SU-DHL-6 (cell line): ENCODE results near the gene AIG1.

Experiments used
- H2AFZ ChIP-seq: fragments of 200-600 bp; sonication (generic); 2 replicates; pipeline ENCODE4 v1.6.1; 2014; ENCODE audit warnings: low read depth, mild to moderate bottlenecking, moderate library complexity, mixed read lengths, antibody characterized with exemption, low read length; ENCODE audit not compliant: severe bottlenecking
- H3F3A ChIP-seq: fragments of 200-600 bp; shearing (Covaris generic); 2 replicates; pipeline ENCODE4 v1.6.0; 2016; ENCODE audit warnings: antibody characterized with exemption, mild to moderate bottlenecking; ENCODE audit not compliant: insufficient read depth
- H3K27ac ChIP-seq: fragments of 200-600 bp; sonication (generic); 2 replicates; pipeline ENCODE4 v1.5.1; 2016; ENCODE audit warnings: low read depth, mild to moderate bottlenecking, low read length, moderate library complexity, mixed read lengths
- H3K27me3 ChIP-seq: fragments of 200-600 bp; sonication (generic), shearing (Covaris generic); 2 replicates; pipeline ENCODE4 v1.6.0; 2014; ENCODE audit warnings: mild to moderate bottlenecking, low read length
- H3K36me3 ChIP-seq: fragments of 200-600 bp; sonication (generic); 2 replicates; pipeline ENCODE4 v1.6.1; 2014; ENCODE audit warnings: mild to moderate bottlenecking, low read length, mixed read lengths
- H3K4me2 ChIP-seq: fragments of 300-600, 200-600 bp; shearing (Covaris generic), sonication (generic); 2 replicates; pipeline ENCODE4 v1.6.0; 2014; ENCODE audit warnings: low read length, low read depth, mild to moderate bottlenecking; ENCODE audit not compliant: poor library complexity, severe bottlenecking
- H3K4me3 ChIP-seq: fragments of 200-600 bp; sonication (generic); 2 replicates; pipeline ENCODE4 v1.5.1; 2014; ENCODE audit warnings: antibody characterized with exemption, low read length, mild to moderate bottlenecking, mixed read lengths; ENCODE audit not compliant: insufficient read depth, poor library complexity, severe bottlenecking
- H3K79me2 ChIP-seq: fragments of 200-600 bp; sonication (generic); 2 replicates; pipeline ENCODE4 v1.6.1; 2014; ENCODE audit warnings: mild to moderate bottlenecking, low read length, moderate library complexity; ENCODE audit not compliant: insufficient read depth
- H3K9ac ChIP-seq: fragments of 200-600 bp; sonication (generic); 2 replicates; pipeline ENCODE4 v1.7.0; 2014; ENCODE audit warnings: mild to moderate bottlenecking, low read length
- H3K9me2 ChIP-seq: fragments of 200-600 bp; sonication (generic); replicated peaks from 2 replicates; pipeline ENCODE4 v1.6.1; 2014; ENCODE audit warnings: low read length; ENCODE audit not compliant: insufficient read depth
- H3K9me3 ChIP-seq: fragments of 200-600 bp; sonication (generic); 2 replicates; pipeline ENCODE4 v1.6.1; 2014; ENCODE audit warnings: low read length, mixed read lengths; ENCODE audit not compliant: insufficient read depth
- H4K20me1 ChIP-seq: fragments of 200-600 bp; sonication (generic); 2 replicates; pipeline ENCODE4 v1.6.1; 2014; ENCODE audit warnings: low read depth, mild to moderate bottlenecking, antibody characterized with exemption, low read length, moderate library complexity, mixed read lengths
- EZH2phosphoT487 ChIP-seq: fragments of 200-600 bp; sonication (generic), shearing (Covaris generic); conservative IDR thresholded peaks from 2 replicates; pipeline ENCODE4 v1.6.1; 2018; ENCODE audit warnings: mild to moderate bottlenecking, antibody characterized with exemption, low read length, moderate library complexity, mixed read lengths
- TF ChIP-seq, protein P1 (sequence below): fragments of 200-600 bp; sonication (generic); IDR thresholded peaks from one replicate; pipeline ENCODE4 v1.5.1; 2017; ENCODE audit warnings: antibody characterized with exemption, mild to moderate bottlenecking, low read length, moderate library complexity; ENCODE audit not compliant: insufficient read depth, poor library complexity, severe bottlenecking

AIG1 gene

DNA sequence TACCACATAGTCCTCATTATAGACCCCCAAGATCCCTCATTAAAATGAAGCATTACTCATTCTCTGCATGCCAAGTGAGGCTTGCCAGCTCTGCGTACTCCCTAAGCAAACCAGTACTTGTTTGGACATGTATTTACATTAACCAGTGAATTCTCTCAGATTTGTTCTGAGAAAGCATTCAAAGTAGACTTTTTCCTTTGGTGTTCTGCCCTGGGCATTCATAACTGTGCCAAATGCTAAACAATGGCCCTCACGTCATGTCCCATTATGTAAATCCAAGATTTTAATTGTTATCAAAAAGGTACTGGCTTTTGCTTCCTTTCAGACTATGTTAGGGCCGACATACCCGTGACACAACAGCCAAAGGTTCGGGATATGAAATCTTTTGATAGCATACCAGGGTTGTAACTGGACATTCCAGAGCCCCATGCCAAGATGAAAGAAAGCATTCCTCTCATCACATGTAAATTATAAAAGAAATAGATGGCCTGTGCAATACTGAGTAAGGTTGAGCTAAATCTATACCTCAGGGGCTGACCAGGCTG, 225.6 kb downstream of the AIG1 start:
- no peaks in the 10 kb centered on the region for H3K9me2 ChIP-seq
- no peaks in the 10 kb centered on the region for H3K36me3 ChIP-seq
- H3K4me2 ChIP-seq = no peak overlapping the region
- no peak overlapping the region for H2AFZ ChIP-seq
- no peaks in the 10 kb centered on the region for H4K20me1 ChIP-seq
- H3K9ac ChIP-seq = no peak overlapping the region
- H3K79me2 ChIP-seq = no peaks in the 10 kb centered on the region
- H3K4me3 ChIP-seq = no peak overlapping the region
- no peak for TF ChIP-seq EZH2phosphoT487
- TF ChIP-seq, protein P1, sequence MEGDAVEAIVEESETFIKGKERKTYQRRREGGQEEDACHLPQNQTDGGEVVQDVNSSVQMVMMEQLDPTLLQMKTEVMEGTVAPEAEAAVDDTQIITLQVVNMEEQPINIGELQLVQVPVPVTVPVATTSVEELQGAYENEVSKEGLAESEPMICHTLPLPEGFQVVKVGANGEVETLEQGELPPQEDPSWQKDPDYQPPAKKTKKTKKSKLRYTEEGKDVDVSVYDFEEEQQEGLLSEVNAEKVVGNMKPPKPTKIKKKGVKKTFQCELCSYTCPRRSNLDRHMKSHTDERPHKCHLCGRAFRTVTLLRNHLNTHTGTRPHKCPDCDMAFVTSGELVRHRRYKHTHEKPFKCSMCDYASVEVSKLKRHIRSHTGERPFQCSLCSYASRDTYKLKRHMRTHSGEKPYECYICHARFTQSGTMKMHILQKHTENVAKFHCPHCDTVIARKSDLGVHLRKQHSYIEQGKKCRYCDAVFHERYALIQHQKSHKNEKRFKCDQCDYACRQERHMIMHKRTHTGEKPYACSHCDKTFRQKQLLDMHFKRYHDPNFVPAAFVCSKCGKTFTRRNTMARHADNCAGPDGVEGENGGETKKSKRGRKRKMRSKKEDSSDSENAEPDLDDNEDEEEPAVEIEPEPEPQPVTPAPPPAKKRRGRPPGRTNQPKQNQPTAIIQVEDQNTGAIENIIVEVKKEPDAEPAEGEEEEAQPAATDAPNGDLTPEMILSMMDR = no peak
- no peaks in the 10 kb centered on the region for H3F3A ChIP-seq
- H3K27ac ChIP-seq = no peak overlapping the region
- H3K9me3 ChIP-seq = no peaks in the 10 kb centered on the region
- no peaks in the 10 kb centered on the region for H3K27me3 ChIP-seq

DNA sequence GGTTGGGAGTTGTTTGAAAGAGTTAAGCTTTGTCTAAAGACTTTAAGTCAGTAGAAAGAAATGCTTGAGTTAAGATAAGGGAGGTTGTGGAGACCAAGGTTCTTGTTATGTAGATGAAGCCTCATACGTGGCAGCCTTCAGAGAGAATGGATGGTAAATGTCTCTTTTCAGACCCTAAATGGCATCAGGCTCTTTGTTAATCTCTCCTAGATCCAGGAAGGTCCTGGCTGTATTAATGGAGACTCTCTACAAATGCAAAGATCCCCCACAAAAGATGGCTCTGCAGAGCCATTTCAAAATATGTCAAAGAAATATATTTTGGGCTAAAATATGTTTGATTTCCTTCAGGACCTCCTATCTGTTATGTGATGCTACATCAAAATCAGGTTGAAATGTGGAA, 228.2 kb downstream of the AIG1 start:
- Histone ChIP-seq H3K9me2 (no peaks in the 10 kb centered on the region), H3K36me3 (no peaks in the 10 kb centered on the region), H3K9me3 (no peaks in the 10 kb centered on the region), H3K79me2 (no peaks in the 10 kb centered on the region), H3K27me3 (no peaks in the 10 kb centered on the region), H2AFZ (no peak overlapping the region), H3F3A (no peaks in the 10 kb centered on the region), H3K4me2 (no peak overlapping the region), H3K9ac (no peak overlapping the region), H3K27ac (no peak overlapping the region), H4K20me1 (no peaks in the 10 kb centered on the region), H3K4me3 (no peak overlapping the region)
- TF ChIP-seq, protein P1 = no peak
- TF ChIP-seq EZH2phosphoT487 = no peak

DNA sequence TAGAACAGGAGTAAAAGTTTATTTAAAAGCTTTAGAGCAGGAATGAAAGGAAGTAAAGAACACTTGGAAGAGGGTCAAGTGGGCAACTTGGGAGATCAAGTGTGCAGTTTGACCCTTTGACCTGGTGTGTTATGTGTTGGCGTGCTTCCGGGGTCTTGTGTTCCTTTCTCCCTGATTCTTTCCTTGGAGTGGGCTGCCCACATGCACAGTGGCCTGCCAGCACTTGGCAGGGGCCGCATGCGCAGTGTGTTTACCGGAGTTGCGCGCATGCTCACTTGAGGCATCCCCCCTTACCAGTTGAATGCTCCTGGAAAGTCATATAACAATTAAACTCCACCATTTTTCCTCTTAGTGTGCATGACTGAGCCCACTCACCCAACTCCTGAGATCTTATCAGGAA, 229.5 kb downstream of the AIG1 start:
- Histone ChIP-seq H3K9me2 (no peaks in the 10 kb centered on the region), H3K9ac (no peak overlapping the region), H3K79me2 (no peaks in the 10 kb centered on the region), H3K9me3 (no peaks in the 10 kb centered on the region), H3K4me2 (no peak overlapping the region), H4K20me1 (no peaks in the 10 kb centered on the region), H3K27ac (no peak overlapping the region), H3K27me3 (no peaks in the 10 kb centered on the region), H3K36me3 (no peaks in the 10 kb centered on the region), H2AFZ (no peak overlapping the region), H3K4me3 (no peak overlapping the region), H3F3A (no peaks in the 10 kb centered on the region)
- TF ChIP-seq, protein P1 = no peak
- no peak for TF ChIP-seq EZH2phosphoT487
